HEK293T (cell line): Measurements from ENCODE around the gene ZNF99.
"Not testable (repeated sequence)": the region's sequence is repeated elsewhere in the genome, so short reads cannot be mapped to it uniquely, and the experiment has no call there.

Source experiments
- ELF4 ChIP-seq: fragments of 450-650 bp; IDR thresholded peaks from 2 replicates; pipeline ENCODE4 v1.6.1; 2017; ENCODE audit warnings: antibody characterized with exemption
- FOXA1 ChIP-seq: fragments of 450-650 bp; IDR thresholded peaks from 2 replicates; pipeline ENCODE4 v1.6.1; 2016; ENCODE audit warnings: mild to moderate bottlenecking
- FOXK2 ChIP-seq: fragments of 450-650 bp; IDR thresholded peaks from 2 replicates; pipeline ENCODE4 v1.6.1; 2016; ENCODE audit warnings: mild to moderate bottlenecking
- L3MBTL2 ChIP-seq: fragments of 450-650 bp; conservative IDR thresholded peaks from 2 replicates; pipeline ENCODE4 v1.6.1; 2016; ENCODE audit warnings: mild to moderate bottlenecking
- NFRKB ChIP-seq: fragments of 450-650 bp; IDR thresholded peaks from 2 replicates; pipeline ENCODE4 v1.6.1; 2016; ENCODE audit warnings: mild to moderate bottlenecking, moderate library complexity
- SP1 ChIP-seq: fragments of 450-650 bp; IDR thresholded peaks from 2 replicates; pipeline ENCODE4 v1.6.1; 2017
- TF ChIP-seq, protein P1 (sequence below): fragments of 450-650 bp; IDR thresholded peaks from 2 replicates; pipeline ENCODE4 v1.6.1; 2016

DNA sequence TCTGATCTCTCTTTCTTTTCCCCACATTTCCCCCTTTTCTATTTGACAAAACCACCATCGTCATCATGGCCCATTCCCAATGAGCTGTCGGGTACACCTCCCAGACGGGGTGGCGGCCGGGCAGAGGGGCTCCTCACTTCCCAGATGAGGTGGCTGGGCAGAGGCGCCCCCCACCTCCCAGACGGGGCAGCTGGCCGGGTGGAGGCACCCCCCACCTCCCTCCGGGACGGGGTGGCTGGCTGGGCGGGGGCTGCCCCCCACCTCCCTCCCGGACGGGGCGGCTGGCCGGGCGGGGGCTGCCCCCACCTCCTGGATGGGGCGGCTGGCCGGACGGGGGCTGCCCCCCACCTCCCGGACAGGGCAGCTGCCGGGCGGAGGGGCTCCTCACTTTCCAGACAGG is 81.3 kb downstream of the ZNF99 start:
- TF ChIP-seq FOXK2, FOXA1, SP1, ELF4, NFRKB, L3MBTL2: not testable (repeated sequence)
- TF ChIP-seq, protein P1, sequence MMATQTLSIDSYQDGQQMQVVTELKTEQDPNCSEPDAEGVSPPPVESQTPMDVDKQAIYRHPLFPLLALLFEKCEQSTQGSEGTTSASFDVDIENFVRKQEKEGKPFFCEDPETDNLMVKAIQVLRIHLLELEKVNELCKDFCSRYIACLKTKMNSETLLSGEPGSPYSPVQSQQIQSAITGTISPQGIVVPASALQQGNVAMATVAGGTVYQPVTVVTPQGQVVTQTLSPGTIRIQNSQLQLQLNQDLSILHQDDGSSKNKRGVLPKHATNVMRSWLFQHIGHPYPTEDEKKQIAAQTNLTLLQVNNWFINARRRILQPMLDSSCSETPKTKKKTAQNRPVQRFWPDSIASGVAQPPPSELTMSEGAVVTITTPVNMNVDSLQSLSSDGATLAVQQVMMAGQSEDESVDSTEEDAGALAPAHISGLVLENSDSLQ, result not testable (repeated sequence)
